Stimulated activated CD4-positive, alpha-beta T cell treated with anti-CD3 and anti-CD28 coated beads, Interleukin-1b, Interleukin-23, amount 100 ng/mL, for 24 hours (primary cell): ENCODE measurements around the gene JAML.
"Not testable (repeated sequence)": the region's sequence is repeated elsewhere in the genome, so short reads cannot be mapped to it uniquely, and the experiment has no call there.

Source experiments
- DNase-seq, 4 experiments: peaks; one replicate each; pipeline ENCODE4 v3.0.0-alpha.2; 2020; ENCODE audit warnings: low read depth in 4 of 4, low spot score in 1 of 4

JAML gene

DNA sequence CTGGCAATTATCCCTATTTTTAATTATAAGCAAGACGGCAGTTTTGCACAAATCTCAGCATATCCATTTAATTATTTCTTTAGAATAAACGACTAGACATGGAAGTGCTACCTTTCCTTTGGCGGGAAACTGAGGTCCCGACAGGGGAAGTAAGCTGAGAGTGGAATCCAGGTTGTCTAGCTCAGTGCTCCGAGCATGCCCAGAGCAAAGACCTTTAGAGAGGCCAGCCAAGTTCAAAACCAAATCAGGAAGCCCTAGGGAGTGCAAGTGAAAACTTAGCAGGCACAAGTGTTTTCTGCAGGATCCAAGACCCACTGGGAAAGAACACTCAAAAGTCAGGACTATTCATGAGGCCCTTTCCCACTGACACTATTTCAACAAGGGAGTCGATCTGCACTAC lies 25.7 kb downstream of the JAML start:
- DNase-seq, result no peak

DNA sequence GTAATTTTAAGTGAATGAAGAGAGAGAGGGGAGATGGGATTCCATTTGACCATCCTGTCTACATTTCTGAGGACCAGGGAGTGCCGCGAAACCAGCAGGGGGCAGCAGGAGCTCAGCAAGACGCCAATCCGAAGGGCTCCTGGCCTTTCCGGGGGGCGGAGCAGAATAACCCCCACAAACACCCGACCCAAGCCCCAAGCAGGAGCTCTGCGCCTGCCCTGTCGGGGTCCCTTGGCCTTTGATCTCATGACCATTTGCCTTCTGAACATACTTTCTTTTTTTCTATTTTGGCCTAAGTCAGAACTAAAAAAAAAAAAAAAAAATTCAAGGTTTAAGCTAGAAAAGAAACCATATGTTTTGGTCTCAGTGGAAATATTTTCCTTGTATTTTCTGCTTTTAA lies 26.4 kb downstream of the JAML start:
- peak; percentile 73 to 80 (median 78) for DNase-seq

- DNase-seq, result no peak
Measured at GRCh38 chr11:118194835-118195627, 29.8 kb downstream of the JAML start.

DNA sequence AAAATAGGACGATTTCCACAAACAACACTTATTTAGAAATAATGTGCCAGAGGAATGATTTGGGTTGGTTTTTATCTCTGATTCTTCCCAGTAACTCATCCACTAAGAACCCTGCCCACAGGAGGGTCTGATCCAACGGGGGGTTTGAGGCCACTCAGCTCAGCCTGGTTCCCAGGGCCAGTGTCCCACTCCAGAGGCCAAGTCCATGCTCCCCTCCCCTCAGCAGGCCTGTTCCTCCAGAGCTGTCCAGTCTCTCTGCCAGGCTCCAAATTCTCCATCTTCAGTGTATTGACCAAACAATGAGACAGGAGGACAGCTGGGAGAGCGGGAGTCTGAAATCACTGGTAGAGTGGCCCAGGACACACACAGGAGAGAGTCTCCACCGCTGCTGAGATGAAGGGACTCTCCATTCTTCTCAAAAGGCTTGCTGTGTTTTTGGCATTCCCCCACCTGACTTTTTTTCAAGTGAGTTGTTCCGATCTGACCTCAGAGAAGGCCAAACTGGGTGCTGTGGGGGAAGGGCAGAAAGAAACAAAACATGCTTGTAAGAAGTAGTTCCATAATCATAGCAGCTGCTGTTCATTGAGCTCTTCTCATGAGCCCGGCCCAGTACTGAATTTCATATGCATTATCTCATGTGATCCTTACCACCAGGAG lies 30.8 kb downstream of the JAML start:
- DNase-seq, result no peak

- not testable (repeated sequence) for DNase-seq
Measured at GRCh38 chr11:118192817-118193216, 32.0 kb downstream of the JAML start.

- DNase-seq, result not testable (repeated sequence)
Measured at GRCh38 chr11:118190942-118191506, 33.8 kb downstream of the JAML start.

GRCh38 chr11:118186346-118187107 lies 38.3 kb downstream of the JAML start:
- DNase-seq, result no peak

GRCh38 chr11:118184784-118185579 lies 39.8 kb downstream of the JAML start:
- DNase-seq, result no peak

GRCh38 chr11:118183691-118184090 lies 41.1 kb downstream of the JAML start:
- DNase-seq, result not testable (repeated sequence)

DNA sequence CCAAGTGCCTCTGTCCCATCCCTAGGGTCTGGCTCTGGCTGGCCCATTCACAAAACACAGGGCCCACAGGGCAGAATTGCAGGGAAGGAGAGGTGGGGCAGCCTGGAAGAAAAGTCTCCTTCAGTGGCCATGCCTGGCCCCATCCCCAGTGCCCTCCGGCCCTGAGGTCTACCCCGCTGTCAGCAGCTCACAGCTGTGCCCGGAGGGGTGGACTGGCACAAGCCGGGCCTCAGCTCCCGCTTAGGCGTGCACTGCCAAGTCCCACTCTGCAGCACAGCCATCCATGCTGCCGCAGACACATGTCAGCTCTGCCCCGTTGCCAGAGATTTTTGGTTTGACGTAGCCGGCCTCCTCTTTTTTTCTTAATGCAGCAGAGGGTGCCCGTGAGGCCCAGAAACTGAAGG lies 44.5 kb downstream of the JAML start:
- no peak for DNase-seq

- DNase-seq, result no peak
Measured at GRCh38 chr11:118176778-118177134, 48.1 kb downstream of the JAML start.

GRCh38 chr11:118175993-118176777 lies 48.6 kb downstream of the JAML start, which contains the start of gene SCN2B:
Gene SCN2B (minus strand): TSS chr11:118176639. CDS start chr11:118176431, 208 bp downstream.
- no peak for DNase-seq

- no peak for DNase-seq
Measured at GRCh38 chr11:118175031-118175992, 49.5 kb downstream of the JAML start.

DNA sequence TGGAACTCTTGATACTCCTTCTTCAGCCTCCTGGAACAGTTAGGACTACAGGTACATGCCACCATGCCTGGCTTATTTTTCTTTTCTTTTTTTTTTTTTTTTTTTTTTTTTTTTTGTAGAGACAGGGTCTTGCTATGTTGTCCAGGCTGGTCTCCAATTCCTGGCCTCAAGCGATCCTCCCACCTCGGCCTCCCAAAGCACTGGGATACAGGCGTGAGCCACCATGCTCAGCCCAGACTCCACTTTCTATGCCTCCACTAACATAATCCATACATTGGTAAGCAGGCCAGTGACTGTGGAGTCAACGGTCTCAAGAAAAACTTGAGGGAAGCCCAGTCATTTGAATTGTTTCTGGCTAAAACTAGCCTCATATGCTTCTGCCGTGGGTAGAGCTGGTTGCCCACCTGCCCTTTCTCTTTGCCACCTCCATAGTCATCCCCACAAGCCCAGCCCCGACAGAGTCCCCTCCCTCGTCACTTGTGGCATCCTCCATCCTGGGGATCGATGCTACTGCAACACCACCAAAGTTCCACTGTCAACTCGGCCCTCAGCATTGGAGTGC lies 50.7 kb downstream of the JAML start:
- no peak for DNase-seq

GRCh38 chr11:118172356-118172755 lies 52.5 kb downstream of the JAML start:
- no peak for DNase-seq

DNA sequence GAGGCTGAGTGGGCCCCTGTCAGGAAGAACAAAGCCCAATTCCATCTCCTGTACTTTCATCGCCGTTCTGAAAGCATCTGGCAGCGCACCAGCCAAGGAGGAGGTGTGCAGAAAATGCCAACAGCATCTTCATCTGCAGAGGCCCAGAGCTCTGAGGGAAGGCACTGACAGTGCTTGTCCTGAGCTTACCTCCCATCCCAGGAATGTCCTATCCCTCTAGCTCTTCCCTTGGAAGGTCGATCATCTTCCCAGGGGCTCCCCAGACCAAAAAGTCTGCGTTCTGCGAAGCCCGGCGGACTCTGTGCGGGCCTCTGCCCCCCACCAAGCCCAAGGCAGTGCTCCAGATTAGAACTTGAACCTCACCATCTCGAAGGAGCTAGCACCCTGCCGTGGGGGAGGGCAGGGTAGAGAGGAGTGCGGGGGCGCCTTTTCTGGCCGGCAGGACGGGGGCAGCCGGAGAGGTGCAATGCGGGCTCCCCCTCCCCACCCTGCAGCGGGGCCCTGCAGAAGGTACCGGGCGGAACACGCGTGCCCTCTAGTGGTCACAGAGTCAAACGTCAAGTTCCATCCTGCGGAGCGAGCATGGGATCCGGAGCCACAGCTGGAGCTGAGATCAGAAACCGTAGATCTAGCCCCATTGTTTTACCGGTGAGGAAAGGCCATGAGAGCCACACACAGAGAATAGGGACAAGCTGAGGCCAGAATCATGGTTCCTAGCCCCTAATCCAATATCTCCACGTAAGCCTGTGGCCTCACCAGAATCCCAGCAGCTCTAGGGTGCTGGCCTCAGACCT lies 53.3 kb downstream of the JAML start:
- DNase-seq, result peak; percentile 60 to 68 (median 64)

GRCh38 chr11:118170882-118171268 lies 53.9 kb downstream of the JAML start:
- no peak for DNase-seq

GRCh38 chr11:118170231-118170630 lies 54.6 kb downstream of the JAML start:
- DNase-seq, result no peak
